CD4-positive, alpha-beta T cell treated with Interleukin-6 for 4 hours (primary cell): ENCODE data around the gene FAM98B.

ENCODE experiments used
- DNase-seq: peaks from one replicate; pipeline ENCODE4 v3.0.0-alpha.2; 2020; ENCODE audit warnings: mixed read lengths

The FAM98B gene

GRCh38 chr15:38508647-38509046 is 54.7 kb downstream of the FAM98B start:
- no peak for DNase-seq

- DNase-seq = no peak
These were observed 55.2 kb downstream of the FAM98B start for GRCh38 chr15:38509152-38509551.

DNA sequence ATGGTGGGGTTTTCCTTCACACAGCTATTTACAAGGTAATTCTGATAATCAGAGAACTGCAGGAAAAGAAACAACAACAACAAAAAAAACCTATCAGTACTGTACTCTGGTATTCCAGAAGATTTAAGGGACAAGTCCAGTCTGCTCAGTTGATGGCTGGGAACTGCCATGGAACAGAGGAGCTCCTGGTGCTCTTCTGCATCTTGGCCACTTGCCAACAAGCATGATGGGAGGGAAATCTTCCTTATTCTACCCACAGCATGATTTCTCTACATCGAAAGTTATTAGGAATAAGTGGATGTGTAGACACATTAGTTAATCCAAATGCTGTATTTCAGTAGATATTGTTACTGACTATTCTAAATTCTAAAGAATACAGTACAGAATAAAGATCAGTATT is 59.0 kb downstream of the FAM98B start:
- DNase-seq = no peak

DNA sequence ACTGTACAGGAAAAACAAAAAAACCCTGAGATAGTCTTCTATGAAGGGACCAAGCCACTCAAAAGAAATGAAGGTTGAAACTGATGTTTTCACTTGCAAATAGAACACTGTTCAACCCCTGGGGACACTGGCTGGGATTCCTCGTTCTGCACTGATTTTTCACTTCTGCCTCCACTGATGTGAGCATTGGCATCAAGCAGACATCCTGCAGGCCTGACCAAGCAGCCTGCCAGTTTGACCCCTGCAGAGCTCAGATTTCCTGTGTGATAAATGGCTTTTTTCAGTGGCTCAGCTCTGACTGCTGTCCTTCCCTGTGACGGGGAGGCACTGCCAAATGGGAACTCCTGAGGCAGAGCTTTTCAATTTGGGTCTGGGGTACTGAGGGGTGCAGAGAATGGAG is 60.7 kb downstream of the FAM98B start:
- DNase-seq = no peak

DNA sequence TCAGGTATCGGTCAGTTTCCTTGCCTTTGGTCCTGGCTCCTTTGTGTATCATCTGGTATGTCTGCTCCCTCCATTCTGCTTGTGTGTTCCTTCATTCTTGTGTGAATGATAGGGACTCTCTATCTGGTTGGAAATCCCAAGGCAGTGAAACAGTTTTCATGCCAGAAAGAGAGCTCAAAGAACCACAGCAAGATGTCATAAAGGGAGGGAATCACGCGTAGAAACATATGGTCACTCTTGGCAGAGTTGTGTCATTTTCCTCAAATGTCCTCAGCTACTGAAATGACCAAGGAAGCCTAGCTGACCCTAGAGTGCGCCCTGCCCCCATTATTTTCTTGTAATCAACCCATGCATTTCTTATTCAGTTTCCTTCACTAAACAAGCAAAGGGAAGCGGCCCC is 62.7 kb downstream of the FAM98B start:
- no peak for DNase-seq

- DNase-seq = no peak
These were observed 63.5 kb downstream of the FAM98B start for GRCh38 chr15:38517312-38517975.

DNA sequence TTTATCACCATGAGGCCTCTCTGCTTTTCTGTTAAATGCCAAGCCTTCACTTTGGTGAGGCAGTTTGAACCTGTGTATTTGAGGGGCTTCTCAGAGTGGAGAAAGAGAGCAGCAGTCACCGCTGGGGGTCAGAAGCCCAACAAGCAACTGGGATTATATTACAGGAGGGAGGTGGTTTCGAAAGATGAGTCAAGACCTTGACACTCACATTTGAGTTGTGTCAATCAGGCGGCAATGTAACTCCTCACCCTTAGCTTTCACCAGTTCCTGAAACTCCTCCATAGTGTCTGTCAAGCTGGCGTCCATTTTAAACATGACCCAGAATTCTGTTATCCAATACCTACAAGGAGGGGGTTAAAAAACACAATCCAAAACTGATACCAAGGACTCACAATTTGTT is 64.2 kb downstream of the FAM98B start:
- DNase-seq = no peak

GRCh38 chr15:38520035-38520434 is 66.1 kb downstream of the FAM98B start:
- DNase-seq = no peak

DNA sequence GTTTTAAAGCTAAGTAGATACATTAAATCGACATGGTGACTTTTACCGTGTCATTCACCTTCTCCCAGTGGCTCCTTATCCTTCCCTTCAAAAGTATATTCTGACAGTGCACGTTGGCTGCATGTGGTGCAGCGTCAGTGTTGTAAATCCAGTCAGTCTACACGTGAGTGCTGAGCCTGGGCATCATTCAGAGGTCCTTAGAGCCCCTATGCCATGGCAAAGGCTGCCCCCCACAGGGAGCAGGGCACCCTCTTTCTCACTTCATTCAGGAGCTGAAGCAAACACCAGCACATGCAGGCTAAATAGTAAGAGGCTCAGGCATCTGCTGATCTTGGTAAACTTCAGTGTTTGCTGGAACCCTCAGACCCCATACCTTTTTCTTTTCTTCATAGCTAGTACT is 67.4 kb downstream of the FAM98B start:
- DNase-seq = no peak

DNA sequence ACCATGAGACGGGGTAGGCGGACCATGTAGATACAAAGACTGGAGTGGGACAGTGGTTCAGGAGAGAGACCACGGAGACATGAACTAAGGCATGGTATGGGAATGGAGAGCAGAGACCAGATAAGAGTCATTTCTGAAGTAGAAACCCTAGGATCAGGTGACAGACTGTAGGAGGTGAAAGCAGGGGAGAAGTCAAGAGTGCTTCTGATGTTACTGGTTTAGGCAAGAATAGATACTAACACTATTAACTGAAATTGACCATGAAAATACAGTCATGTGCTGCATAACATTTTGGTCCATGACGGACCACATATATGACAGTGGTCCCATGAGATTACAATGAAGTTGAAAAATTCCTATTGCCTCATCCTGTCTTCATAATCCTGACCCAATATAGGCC is 69.0 kb downstream of the FAM98B start:
- no peak for DNase-seq

- DNase-seq = no peak
These were observed 70.2 kb downstream of the FAM98B start for GRCh38 chr15:38524156-38524555.

DNA sequence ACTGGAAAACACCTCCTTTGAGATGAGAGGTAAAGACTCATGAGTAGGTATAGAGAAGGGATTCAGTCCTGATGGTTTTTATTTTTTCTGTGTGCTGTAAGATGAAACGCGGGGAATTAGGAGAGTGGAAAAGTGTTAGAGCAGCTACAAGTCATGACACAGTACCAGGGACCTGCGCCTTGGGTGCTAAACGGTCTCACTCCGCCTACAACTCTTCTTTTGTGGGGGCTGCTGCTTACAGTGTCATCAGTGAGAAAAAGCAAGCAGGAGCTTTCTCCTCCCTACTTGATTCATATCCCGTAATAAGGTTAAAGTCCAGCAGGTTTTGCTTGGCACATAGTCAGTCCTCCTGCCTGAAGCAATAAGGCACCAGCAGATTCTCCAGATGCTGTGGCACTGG is 71.6 kb downstream of the FAM98B start:
- DNase-seq = no peak

GRCh38 chr15:38526158-38526557 is 72.2 kb downstream of the FAM98B start:
- no peak for DNase-seq

GRCh38 chr15:38528294-38528693 is 74.4 kb downstream of the FAM98B start:
- no peak for DNase-seq

- no peak for DNase-seq
These were observed 76.2 kb downstream of the FAM98B start for GRCh38 chr15:38530113-38530512.

DNA sequence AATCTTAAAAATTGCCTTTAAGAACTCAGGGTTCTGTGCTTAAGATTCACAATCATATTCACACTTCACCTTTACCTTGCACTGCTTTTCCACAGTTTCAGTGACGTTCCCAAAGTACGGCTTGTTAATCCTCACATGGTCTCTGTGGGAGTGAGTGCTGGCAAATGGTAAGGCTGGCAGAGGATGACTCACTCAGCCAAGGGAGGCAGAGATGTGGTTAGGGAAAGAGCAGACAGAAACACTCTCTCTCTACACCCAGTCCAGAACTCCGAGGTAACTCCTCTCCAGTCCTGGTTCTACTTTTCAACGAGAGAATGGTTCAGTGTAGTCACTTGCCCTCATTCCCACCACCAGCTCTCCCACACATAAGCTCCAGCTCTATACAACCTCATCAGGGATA is 77.6 kb downstream of the FAM98B start:
- DNase-seq = no peak

GRCh38 chr15:38532728-38533127 is 78.8 kb downstream of the FAM98B start:
- no peak for DNase-seq

DNA sequence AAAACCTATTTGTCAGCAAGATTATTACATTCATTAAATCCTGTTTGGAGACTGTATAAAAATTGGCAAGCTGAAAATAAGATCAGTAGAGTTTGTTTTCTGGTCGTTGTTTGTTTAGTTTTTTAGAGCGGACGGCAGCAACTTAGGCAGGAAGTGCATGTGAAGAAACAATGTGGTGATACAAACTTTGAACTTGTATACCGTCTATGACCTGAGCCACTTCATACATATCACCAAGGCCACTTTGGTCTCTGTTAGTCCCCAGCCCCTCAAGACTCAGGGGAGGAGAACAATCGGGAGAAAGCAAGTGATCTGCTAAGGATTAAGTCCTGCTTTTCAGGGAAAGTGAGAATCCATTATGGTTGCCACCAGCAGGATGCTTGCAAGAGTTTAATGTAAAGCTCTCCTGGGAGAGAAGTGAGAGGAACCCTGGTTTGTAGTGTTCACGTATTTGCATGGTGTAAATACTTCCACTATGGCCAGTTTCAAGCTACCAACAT is 79.5 kb downstream of the FAM98B start:
- DNase-seq = no peak

- no peak for DNase-seq
These were observed 80.0 kb downstream of the FAM98B start for GRCh38 chr15:38533926-38534325.

DNA sequence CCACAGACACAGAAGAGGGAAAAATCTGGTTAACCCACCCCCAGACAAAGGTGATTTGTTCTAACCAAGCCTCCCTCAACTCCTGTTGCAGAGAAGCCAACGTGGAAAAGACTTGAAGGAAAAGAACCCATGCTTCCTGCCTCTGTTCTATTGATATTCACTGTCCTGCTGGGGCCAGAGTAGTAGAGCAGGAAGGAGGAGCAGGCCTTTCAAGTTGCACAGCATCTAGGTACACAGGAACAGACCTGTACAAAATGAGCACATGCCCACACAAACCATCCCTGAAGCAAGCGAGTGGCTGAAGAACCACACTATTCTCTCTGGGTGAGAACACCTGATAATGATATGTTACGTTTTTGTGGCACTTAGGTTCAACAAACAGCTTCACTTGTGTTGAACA is 80.8 kb downstream of the FAM98B start:
- DNase-seq = no peak

DNA sequence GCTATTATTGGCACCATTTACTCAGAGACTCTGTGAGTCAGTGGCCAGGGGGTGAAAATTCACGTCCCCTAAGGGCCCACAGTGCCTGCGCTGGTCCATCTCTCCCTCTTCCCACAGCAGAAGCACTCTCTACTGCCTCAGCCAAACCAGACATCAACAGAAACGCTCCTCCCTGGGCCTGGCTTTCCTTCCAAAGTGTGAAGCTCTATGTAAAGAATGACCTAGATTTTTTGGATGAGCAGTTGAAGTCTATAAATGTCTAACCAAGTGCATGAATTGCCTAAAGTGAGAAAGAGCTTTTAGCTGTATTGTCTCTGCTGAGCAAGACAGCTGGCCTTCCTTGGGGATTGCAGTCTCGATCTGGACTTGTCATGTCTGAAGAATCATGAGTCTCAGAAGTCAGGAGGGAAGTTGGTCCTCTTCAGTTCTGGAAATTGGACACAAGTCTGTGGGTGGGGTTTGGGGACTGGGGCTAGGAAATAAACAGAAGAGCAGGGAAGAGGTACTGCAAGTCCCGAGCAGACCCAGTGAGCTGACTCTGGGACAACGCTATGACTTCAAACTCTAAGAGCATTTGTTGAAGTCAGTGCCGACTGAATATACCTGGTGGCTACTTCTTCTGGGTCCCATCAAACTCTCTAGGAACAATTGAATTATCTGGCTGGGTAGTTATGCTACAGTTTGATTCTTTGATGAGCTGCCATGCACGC is 81.7 kb downstream of the FAM98B start:
- no peak for DNase-seq

DNA sequence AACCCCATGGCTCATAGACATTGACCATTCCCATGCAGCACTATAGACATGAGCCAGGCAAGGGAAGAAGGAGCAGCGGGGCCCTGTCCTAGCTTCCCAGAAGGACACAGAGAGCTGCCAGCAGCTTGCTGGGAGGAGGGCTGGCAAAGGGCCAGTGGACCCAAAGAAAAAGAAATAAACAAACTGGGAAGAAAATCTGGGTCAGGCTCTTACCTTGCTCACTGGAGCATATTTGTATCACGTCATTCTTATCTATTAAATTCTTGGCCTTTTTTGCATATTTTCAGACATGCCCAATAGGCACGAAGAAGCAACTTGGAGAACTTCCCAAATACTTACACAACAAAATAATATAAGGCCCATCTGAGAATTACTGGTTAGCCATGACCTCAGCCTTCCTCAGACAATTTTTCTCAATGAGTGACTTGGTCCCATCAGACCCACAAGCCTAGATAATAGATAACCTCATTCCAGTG is 82.3 kb downstream of the FAM98B start:
- no peak for DNase-seq
